Glutamatergic neuron (in vitro differentiated cells): Measurements from ENCODE around the gene GYPC. TPM values are rescaled to one million over a fixed set of nuclear protein-coding genes. Genes with fewer than 3 reads are reported as not detected.

ENCODE experiments used
- DNase-seq: peaks from one replicate; pipeline ENCODE4 v3.0.0; 2022
- H3K27ac Mint-ChIP-seq: one replicate; pipeline ENCODE4 v1.8.0; 2020; ENCODE audit warnings: mild to moderate bottlenecking, mixed read lengths, inconsistent platforms; ENCODE audit not compliant: unreplicated experiment
- H3K27me3 Mint-ChIP-seq: one replicate; pipeline ENCODE4 v1.8.0; 2020; ENCODE audit warnings: mild to moderate bottlenecking, moderate library complexity, mixed read lengths, inconsistent platforms; ENCODE audit not compliant: unreplicated experiment
- H3K36me3 Mint-ChIP-seq: one replicate; pipeline ENCODE4 v1.8.0; 2020; ENCODE audit warnings: mild to moderate bottlenecking, mixed read lengths, inconsistent platforms; ENCODE audit not compliant: unreplicated experiment
- H3K4me1 Mint-ChIP-seq: one replicate; pipeline ENCODE4 v1.8.0; 2020; ENCODE audit warnings: mild to moderate bottlenecking, low read depth, mixed read lengths, inconsistent platforms; ENCODE audit not compliant: unreplicated experiment
- H3K4me3 Mint-ChIP-seq: one replicate; pipeline ENCODE4 v1.8.0; 2020; ENCODE audit warnings: mild to moderate bottlenecking, mixed read lengths, inconsistent platforms; ENCODE audit not compliant: unreplicated experiment
- H3K9me3 Mint-ChIP-seq: one replicate; pipeline ENCODE4 v1.8.0; 2020; ENCODE audit warnings: mild to moderate bottlenecking, moderate library complexity, mixed read lengths, inconsistent platforms; ENCODE audit not compliant: unreplicated experiment
- total RNA-seq: library from RNA; stranded (reverse); fragmentation: NEBNext Ultra II Directional; extraction: Animal tissue kit (Norgen Biotek cat#: 25700); gene quantifications from one replicate; pipeline ENCODE4 v1.2.1, GENCODE V29; 2021; ENCODE audit not compliant: unreplicated experiment
- TF ChIP-seq, protein P1 (sequence below): fragments of 200-600 bp; sonication (generic); IDR thresholded peaks from one replicate; pipeline ENCODE4 v1.5.0; 2021; ENCODE audit not compliant: partially characterized antibody, unreplicated experiment

Gene GYPC
- total RNA-seq, 1 donor from 2014 or later, result 2.0 TPM

DNA sequence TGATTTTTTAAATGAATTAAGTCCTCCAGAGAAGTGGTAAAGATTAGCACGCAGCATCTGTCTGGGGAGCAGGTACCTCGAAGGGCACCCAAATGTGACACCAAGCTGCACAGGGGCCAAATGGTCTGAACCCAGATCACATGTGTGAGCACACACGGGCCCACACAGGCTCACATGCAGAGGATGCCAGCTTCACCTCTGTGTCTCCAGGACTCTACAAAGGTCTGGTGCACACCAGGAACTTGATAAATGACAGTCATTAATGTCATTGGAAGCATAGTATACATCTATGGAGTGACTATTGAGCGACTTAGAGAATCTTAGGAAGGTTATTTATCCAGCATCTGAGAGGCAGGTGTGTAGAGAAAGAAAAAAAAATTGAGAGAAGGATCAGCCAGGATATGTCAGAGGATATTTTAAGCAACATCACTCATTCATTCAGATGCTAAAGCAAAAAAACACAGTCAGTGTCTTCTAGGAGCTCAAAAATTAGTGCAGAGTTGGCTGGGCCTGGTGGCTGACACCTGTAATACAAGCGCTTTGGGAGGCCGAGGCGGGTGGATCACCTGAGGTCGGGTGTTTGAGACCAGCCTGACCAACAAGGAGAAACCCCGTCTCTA lies 23.2 kb downstream of the GYPC start:
- TF ChIP-seq, protein P1, sequence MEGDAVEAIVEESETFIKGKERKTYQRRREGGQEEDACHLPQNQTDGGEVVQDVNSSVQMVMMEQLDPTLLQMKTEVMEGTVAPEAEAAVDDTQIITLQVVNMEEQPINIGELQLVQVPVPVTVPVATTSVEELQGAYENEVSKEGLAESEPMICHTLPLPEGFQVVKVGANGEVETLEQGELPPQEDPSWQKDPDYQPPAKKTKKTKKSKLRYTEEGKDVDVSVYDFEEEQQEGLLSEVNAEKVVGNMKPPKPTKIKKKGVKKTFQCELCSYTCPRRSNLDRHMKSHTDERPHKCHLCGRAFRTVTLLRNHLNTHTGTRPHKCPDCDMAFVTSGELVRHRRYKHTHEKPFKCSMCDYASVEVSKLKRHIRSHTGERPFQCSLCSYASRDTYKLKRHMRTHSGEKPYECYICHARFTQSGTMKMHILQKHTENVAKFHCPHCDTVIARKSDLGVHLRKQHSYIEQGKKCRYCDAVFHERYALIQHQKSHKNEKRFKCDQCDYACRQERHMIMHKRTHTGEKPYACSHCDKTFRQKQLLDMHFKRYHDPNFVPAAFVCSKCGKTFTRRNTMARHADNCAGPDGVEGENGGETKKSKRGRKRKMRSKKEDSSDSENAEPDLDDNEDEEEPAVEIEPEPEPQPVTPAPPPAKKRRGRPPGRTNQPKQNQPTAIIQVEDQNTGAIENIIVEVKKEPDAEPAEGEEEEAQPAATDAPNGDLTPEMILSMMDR, result no peak
- Mint-ChIP-seq H3K27me3 (peaks cover 2% of the 10 kb centered on the region), H3K36me3 (peaks cover 15% of the 10 kb centered on the region), H3K4me1 (no peaks in the 10 kb centered on the region), H3K27ac (no peak overlapping the region), H3K9me3 (peaks cover 11% of the 10 kb centered on the region), H3K4me3 (no peak overlapping the region)
- no peak for DNase-seq

DNA sequence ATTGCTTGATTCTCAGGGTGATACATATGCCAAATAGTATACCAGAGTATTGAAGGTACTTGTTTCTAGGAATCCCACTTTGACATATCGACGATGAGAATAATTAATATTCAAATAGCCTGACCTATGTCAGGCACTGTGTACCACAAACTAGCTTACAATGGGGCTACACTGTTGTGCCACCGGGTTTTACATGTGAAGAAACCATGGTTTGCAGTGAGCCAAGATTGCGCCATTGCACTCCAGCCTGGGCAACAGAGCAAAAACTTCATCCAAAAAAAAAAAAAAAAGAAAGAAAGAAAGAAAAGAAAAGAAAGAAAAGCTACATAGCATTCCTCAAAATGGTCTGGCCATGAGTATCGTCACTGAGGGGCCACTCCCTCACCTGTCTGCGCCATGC lies 25.5 kb downstream of the GYPC start:
- TF ChIP-seq, protein P1, result no peak
- no peaks in the 10 kb centered on the region for H3K4me1 Mint-ChIP-seq
- peaks cover under 1% of the 10 kb centered on the region for H3K36me3 Mint-ChIP-seq
- H3K27ac Mint-ChIP-seq, result no peak overlapping the region
- DNase-seq, result no peak
- H3K4me3 Mint-ChIP-seq, result no peak overlapping the region
- H3K9me3 Mint-ChIP-seq, result peaks cover 4% of the 10 kb centered on the region
- H3K27me3 Mint-ChIP-seq, result no peaks in the 10 kb centered on the region

DNA sequence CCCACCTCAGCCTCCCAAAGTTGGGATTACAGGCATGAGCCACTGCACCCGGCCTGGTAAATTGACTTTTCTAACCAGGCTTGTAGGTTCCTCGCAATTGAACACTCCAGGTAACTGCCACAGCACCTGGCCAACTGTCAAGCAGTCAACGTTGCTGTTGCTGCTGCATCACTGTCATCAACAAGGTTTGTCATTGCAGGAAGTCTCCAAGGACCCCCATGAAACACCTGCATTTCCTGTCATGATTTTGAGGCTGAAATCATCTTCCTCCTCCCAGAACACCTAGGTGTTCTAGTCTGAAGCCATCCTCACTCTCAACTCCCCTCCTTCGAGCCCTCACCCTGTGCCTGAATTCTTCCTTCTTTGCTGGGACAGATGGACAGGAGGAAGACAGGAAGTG lies 29.7 kb downstream of the GYPC start:
- H3K9me3 Mint-ChIP-seq, result no peaks in the 10 kb centered on the region
- H3K27ac Mint-ChIP-seq, result no peak overlapping the region
- no peaks in the 10 kb centered on the region for H3K4me1 Mint-ChIP-seq
- TF ChIP-seq, protein P1, result no peak
- H3K27me3 Mint-ChIP-seq, result no peaks in the 10 kb centered on the region
- no peak overlapping the region for H3K4me3 Mint-ChIP-seq
- H3K36me3 Mint-ChIP-seq, result no peaks in the 10 kb centered on the region
- no peak for DNase-seq

DNA sequence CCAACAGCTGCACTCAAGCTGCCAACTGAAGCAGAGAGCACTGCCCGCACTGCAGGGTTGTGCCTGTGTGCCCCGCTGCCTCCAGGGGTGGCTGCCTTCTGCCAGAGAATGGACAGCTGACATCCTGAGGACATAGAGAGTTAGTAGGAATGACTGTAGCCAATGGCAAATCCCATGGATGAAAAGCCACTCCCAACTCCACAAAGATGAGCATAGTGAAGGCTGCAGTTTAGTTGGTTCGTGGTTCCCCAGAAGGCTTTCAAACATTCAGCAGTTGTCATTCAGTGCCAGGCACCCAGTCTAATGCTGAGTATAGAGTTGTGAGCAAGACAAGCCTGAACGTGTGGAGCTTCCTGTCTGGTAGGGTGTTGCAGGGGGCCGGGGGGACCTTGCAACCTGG lies 30.3 kb downstream of the GYPC start:
- Mint-ChIP-seq H3K36me3 (no peaks in the 10 kb centered on the region), H3K4me1 (no peaks in the 10 kb centered on the region), H3K27me3 (no peaks in the 10 kb centered on the region), H3K9me3 (no peaks in the 10 kb centered on the region), H3K27ac (no peak overlapping the region), H3K4me3 (no peak overlapping the region)
- TF ChIP-seq, protein P1, result no peak
- DNase-seq, result no peak

DNA sequence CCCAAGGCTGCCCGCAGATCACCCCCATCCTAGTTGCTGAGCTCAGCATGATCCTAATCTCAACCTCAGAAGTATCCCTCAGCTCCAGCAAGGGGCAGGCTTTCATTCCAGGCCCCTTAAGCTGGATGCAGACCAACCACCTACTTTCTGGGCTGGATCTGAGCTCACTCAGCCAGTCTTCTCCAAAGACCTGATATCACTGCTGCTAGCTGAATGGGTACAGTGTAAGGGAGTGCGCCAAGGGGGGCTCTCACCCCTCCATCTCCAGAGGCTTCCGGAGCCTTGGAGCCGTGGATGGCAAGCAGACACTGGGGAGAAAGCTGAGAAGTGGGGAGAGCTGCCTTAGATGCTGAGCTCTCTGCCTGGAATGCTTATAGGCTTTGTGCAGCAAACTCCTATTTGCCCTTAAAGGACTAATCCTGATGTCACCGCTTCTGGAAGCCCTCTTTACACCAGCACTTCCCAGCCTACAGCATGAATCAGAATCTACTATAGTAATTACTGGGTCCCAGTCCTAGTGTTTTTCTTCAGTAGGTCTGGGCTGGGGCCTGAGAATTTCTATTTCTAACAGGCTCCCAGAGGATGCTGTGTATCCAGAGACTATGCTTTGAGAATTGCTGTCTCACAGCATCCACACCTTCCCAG lies 31.0 kb downstream of the GYPC start:
- Mint-ChIP-seq H3K4me3 (no peak overlapping the region), H3K4me1 (no peaks in the 10 kb centered on the region), H3K9me3 (no peaks in the 10 kb centered on the region), H3K36me3 (no peaks in the 10 kb centered on the region), H3K27ac (no peak overlapping the region), H3K27me3 (no peaks in the 10 kb centered on the region)
- TF ChIP-seq, protein P1, result no peak
- no peak for DNase-seq
